ENCODE data around the gene PIN1.

DNA sequence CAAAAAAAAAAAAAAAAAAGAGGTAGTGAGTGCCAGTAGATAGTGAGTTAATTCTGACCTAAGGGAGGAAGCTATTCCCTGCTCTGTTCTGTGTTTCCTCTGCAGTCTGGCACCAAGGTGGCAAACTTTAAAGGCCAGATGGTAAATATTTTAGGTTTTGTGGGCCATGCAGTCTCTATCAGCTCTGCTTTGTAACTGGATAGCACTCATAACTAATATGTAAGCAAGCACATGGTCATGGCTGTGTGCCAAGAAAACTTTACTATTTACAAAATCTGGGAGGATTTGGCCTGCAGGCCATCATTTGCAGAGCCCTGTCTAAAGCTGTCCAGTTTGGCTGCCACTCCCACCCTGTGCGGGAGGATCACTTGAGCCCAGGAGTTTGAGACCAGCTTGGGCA, 4.3 kb downstream of the PIN1 start:
- TF ChIP-seq POLR2A (IDR thresholded peaks at IDR 0.05) (no peak), POLR2AphosphoS5 (IDR thresholded peaks at IDR 0.05) (peak in 1 of 3 donors; percentile 14)
- TF ChIP-seq, protein P1, sequence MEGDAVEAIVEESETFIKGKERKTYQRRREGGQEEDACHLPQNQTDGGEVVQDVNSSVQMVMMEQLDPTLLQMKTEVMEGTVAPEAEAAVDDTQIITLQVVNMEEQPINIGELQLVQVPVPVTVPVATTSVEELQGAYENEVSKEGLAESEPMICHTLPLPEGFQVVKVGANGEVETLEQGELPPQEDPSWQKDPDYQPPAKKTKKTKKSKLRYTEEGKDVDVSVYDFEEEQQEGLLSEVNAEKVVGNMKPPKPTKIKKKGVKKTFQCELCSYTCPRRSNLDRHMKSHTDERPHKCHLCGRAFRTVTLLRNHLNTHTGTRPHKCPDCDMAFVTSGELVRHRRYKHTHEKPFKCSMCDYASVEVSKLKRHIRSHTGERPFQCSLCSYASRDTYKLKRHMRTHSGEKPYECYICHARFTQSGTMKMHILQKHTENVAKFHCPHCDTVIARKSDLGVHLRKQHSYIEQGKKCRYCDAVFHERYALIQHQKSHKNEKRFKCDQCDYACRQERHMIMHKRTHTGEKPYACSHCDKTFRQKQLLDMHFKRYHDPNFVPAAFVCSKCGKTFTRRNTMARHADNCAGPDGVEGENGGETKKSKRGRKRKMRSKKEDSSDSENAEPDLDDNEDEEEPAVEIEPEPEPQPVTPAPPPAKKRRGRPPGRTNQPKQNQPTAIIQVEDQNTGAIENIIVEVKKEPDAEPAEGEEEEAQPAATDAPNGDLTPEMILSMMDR (IDR thresholded peaks at IDR 0.05) = no peak
